Kidney (tissue), 14 donors: ENCODE results near the gene FBXO28. TPM values are rescaled to one million over a fixed set of nuclear protein-coding genes. Genes with fewer than 3 reads are reported as not detected.

Experiments used
- DNase-seq, 5 donors: peaks; one replicate each; pipeline ENCODE4 v3.0.0-alpha.2; 2013 to 2020
- FAIRE-seq: peaks from 2 replicates; lab custom pipeline; 2012; peaks lifted over from hg19 to GRCh38; lab: Jason Lieb, UNC
- H3K27ac ChIP-seq, 2 donors: one replicate each; pipeline ENCODE4 v1.7.0; 2013; ENCODE audit warnings: low read depth in 2 of 2, low read length in 2 of 2, inconsistent platforms in 1 of 2
- H3K27me3 ChIP-seq: one replicate; pipeline ENCODE4 v1.7.1; 2013; ENCODE audit warnings: low read length, inconsistent platforms; ENCODE audit not compliant: control insufficient read depth, insufficient read depth
- H3K36me3 ChIP-seq, 3 donors: one replicate each; pipeline versions ENCODE4 v1.7.0 to v1.7.1; 2013; ENCODE audit warnings: low read length in 3 of 3, control low read depth in 1 of 3, inconsistent platforms in 1 of 3; ENCODE audit not compliant: insufficient read depth in 3 of 3, control insufficient read depth in 2 of 3
- H3K4me1 ChIP-seq, 3 donors: one replicate each; pipeline versions ENCODE4 v1.7.0 to v1.7.1; 2013; ENCODE audit warnings: low read length in 3 of 3, inconsistent platforms in 1 of 3, low read depth in 1 of 3; ENCODE audit not compliant: control insufficient read depth in 2 of 3, insufficient read depth in 2 of 3
- H3K4me3 ChIP-seq, 3 donors: one replicate each; pipeline versions ENCODE4 v1.7.0 to v1.8.1; 2013; ENCODE audit warnings: low read length in 3 of 3, control low read depth in 1 of 3, inconsistent platforms in 1 of 3
- H3K9ac ChIP-seq, 3 donors: one replicate each; pipeline versions ENCODE4 v1.7.0 to v1.7.1; 2013; ENCODE audit warnings: low read length in 3 of 3, control low read depth in 1 of 3, inconsistent platforms in 1 of 3
- H3K9me3 ChIP-seq, 3 donors: one replicate each; pipeline versions ENCODE4 v1.7.0 to v1.7.1; 2013; ENCODE audit warnings: low read length in 3 of 3, control low read depth in 1 of 3, inconsistent platforms in 1 of 3; ENCODE audit not compliant: control insufficient read depth in 2 of 3, insufficient read depth in 1 of 3
- CTCF ChIP-seq: IDR thresholded peaks from 3 replicates; pipeline ENCODE4 v1.5.1; 2012; ENCODE audit warnings: mild to moderate bottlenecking, moderate library complexity, borderline replicate concordance; ENCODE audit not compliant: insufficient read depth; ENCODE audit errors: extremely low read depth
- intact Hi-C: fragments of 100-400 bp; cut with DNase I; formaldehyde crosslinking; loops from one replicate; pipeline ENCODE4 v1.11.1; 2022
- polyA plus RNA-seq: library from polyadenylated mRNA; stranded (reverse); fragments of 350-450 nt; fragmentation: Illumina TruSeq; extraction: RNeasy Lipid Tissue Mini Kit (QIAGEN cat#74804); gene quantifications from one replicate; pipeline ENCODE4 v1.2.3, GENCODE V29; 2014; ENCODE audit warnings: low read depth, low replicate concordance; ENCODE audit not compliant: insufficient read depth
- total RNA-seq: library from RNA; stranded (reverse); fragmentation: NEBNext Ultra II Directional; extraction: Animal tissue kit (Norgen Biotek cat#: 25700); gene quantifications from one replicate; pipeline ENCODE4 v1.2.1, GENCODE V29; 2021
- donor health status: control.
- donor health status: control.
- donor health status: control.
- donor health status: control.
- donor health status: control.
- donor health status: DM: yes; HTN: yes; CAD: no.
- donor health status: Normal renal cell carcinoma (clear cell type).

Gene FBXO28
- total and polyA plus RNA-seq, 2 donors from 2014 or later = 8.8 to 31.4 TPM

- TF ChIP-seq CTCF = no peak
- FAIRE-seq (no peak), DNase-seq (no peak)
- Histone ChIP-seq H3K27me3 (no peaks in the 10 kb centered on the region), H3K4me1 (no peaks in the 10 kb centered on the region), H3K9ac (no peak overlapping the region), H3K4me3 (no peak overlapping the region), H3K36me3 (no peaks in the 10 kb centered on the region), H3K27ac (no peak overlapping the region), H3K9me3 (no peaks in the 10 kb centered on the region)
- intact Hi-C loops = no loop called here
These were observed 23.8 kb upstream of the FBXO28 start for GRCh38 chr1:224090116-224090515.

GRCh38 chr1:224092111-224092510 is 21.8 kb upstream of the FBXO28 start:
- FAIRE-seq = no peak
- no peak for TF ChIP-seq CTCF

GRCh38 chr1:224092601-224093000 is 21.3 kb upstream of the FBXO28 start:
- FAIRE-seq (no peak), DNase-seq (no peak)
- no peaks in the 10 kb centered on the region for H3K4me1 ChIP-seq
- no peak overlapping the region for H3K27ac ChIP-seq
- H3K9me3 ChIP-seq = no peaks in the 10 kb centered on the region
- TF ChIP-seq CTCF = no peak
- H3K36me3 ChIP-seq = no peaks in the 10 kb centered on the region
- H3K9ac ChIP-seq = no peak overlapping the region
- H3K4me3 ChIP-seq = no peak overlapping the region
- intact Hi-C loops = no loop called here
- H3K27me3 ChIP-seq = no peaks in the 10 kb centered on the region

More at GRCh38 chr1:224092111-224092510, 21.8 kb upstream of the FBXO28 start:
- intact Hi-C loops = no loop called here
- Histone ChIP-seq H3K9ac (no peak overlapping the region), H3K27me3 (no peaks in the 10 kb centered on the region), H3K4me1 (no peaks in the 10 kb centered on the region), H3K4me3 (no peak overlapping the region), H3K27ac (no peak overlapping the region), H3K9me3 (no peaks in the 10 kb centered on the region), H3K36me3 (no peaks in the 10 kb centered on the region)
- no peak for DNase-seq

GRCh38 chr1:224095339-224095738 is 18.6 kb upstream of the FBXO28 start:
- DNase-seq (no peak), FAIRE-seq (no peak)
- no peaks in the 10 kb centered on the region for H3K27me3 ChIP-seq
- no peaks in the 10 kb centered on the region for H3K4me1 ChIP-seq
- H3K36me3 ChIP-seq = no peaks in the 10 kb centered on the region
- TF ChIP-seq CTCF = no peak
- H3K9ac ChIP-seq = no peak overlapping the region
- H3K4me3 ChIP-seq = no peak overlapping the region
- H3K27ac ChIP-seq = no peak overlapping the region
- H3K9me3 ChIP-seq = no peaks in the 10 kb centered on the region
- intact Hi-C loops = no loop called here
